HG03342 (cell line): ENCODE measurements around the gene SPAG17.

Experiments used
- ATAC-seq: cut with Tn5 transposase; IDR thresholded peaks from one replicate; pipeline ENCODE4 v1.9.1; 2021; ENCODE audit warnings: mild to moderate bottlenecking, moderate library complexity; ENCODE audit not compliant: unreplicated experiment

SPAG17 gene

GRCh38 chr1:118122234-118123004 is 62.6 kb downstream of the SPAG17 start:
- no peak for ATAC-seq

GRCh38 chr1:118118873-118119463 is 66.1 kb downstream of the SPAG17 start:
- ATAC-seq = no peak

DNA sequence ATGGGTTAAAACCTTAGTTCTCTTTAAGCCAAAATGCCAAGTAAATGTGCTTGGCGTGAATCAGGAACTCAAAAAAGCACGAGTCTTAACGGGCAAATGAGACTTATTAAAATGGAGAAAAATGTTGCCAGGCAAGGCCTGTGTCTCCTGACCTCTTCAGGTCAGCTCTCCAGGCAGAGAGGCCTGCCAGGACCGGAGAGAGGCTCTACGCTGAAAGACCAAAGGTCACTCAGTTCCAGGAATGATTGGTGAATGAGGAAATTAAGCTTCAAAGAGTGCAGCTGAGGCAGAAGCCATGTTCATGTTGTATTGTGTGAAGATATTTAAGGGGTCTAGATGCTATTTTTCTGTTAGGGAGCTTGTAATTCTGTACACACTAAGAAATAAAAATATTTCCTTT is 66.6 kb downstream of the SPAG17 start:
- no peak for ATAC-seq

DNA sequence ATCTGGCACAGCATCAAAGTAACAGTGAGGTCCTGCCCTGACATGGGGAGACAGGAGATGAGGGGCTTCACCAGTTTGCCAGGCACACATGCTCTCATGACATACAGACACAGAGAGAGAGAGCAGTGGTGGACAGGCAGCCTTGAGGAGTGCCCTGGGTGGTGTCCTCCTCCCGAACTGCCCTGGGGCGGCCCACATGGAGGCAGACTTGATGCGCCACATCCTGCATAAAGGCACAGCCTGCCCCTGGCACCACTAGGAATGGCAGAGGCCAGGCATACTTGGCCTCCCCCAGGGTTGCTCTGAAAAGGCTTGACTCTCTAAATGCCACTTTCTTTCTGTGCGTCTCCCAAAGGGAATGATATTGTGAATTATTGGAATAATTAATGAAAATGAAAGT is 67.5 kb downstream of the SPAG17 start:
- ATAC-seq = no peak

DNA sequence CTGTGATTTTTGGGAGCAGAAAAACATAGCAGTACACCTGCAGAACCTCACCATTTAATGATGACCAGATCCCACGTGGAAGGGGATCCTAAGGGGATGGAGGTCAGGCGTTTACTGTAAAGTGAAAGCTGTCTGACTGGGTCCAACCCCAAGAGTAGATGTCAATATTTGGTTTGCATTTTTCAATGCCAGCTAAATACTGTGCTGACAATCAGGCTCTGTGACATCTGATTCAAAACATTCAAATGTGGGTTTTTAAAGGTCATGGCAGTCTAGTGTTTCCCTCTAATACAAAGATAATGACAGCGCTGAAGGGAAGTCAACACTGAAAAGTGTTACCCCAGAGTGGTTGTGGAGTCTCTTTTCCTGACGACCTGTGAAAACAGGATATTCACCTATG is 68.1 kb downstream of the SPAG17 start:
- no peak for ATAC-seq

GRCh38 chr1:118116401-118116800 is 68.6 kb downstream of the SPAG17 start:
- no peak for ATAC-seq

GRCh38 chr1:118115567-118116295 is 69.3 kb downstream of the SPAG17 start:
- no peak for ATAC-seq

- ATAC-seq = no peak
Observed at GRCh38 chr1:118113261-118113660, 71.8 kb downstream of the SPAG17 start.

DNA sequence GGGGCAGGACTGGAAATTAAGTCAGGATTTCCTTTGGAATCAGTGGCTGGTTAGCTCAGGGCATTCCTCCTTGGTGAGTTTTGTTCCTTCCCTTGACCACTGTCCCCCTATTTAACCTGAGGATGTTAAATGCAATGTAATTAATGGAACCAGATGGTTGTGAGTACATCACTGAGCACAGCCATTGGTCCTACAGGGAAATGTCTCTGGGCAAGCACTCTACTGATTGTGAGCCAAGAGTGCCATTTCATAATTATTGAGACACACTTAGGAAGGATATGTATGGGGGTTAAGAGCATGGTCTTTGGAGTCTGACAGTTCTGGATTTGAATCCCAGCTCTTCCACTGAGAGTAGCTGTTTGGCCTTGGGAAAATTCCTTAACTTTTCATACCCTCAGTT is 74.4 kb downstream of the SPAG17 start:
- no peak for ATAC-seq

GRCh38 chr1:118104951-118105350 is 80.1 kb downstream of the SPAG17 start:
- ATAC-seq = no peak

- ATAC-seq = no peak
Observed at GRCh38 chr1:118102445-118102844, 82.6 kb downstream of the SPAG17 start.

GRCh38 chr1:118101999-118102398 is 83.0 kb downstream of the SPAG17 start:
- ATAC-seq = no peak

GRCh38 chr1:118101515-118101844 is 83.5 kb downstream of the SPAG17 start:
- ATAC-seq = no peak

DNA sequence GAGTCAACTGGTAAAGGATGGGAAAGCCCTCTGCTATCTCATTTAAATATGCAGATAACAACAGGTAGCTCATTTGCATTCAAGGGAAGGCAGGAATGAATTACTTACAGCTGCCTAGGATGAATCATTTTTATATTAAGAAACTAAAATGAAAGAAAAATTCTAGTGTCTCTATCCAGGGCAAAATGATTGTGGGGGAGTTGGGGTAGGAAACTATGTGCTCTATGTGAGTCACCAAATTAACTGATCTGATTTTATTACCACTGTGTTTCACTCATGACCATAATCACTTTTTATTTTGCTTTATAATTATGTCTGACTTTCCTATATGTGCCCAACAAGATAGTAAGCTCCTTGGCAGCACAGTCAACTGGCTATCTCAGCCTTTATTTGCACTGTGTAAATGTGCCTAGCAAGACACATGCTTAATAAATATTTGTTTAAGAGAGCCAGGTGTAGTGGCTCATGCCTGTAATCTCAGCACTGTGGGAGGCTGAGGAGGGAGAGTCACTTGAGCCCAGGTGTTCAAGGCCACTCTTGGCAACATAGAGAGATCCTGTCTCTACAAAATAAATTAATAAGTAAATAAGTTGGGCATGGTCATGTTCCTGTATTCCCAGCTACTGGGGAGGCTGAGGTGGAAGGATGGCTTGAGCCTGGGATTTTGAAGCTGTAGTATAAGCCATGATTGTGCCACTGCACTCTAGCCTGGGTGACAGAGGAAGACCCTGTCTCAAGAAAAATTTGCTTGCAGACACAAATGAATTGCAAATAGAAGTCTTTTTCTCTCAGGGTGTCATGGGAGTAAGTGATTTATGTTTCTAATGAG is 84.1 kb downstream of the SPAG17 start:
- ATAC-seq = no peak

- ATAC-seq = no peak
Observed at GRCh38 chr1:118099686-118100085, 85.3 kb downstream of the SPAG17 start.

GRCh38 chr1:118097622-118098348 is 87.2 kb downstream of the SPAG17 start:
- no peak for ATAC-seq

GRCh38 chr1:118093017-118093416 is 92.0 kb downstream of the SPAG17 start:
- no peak for ATAC-seq

DNA sequence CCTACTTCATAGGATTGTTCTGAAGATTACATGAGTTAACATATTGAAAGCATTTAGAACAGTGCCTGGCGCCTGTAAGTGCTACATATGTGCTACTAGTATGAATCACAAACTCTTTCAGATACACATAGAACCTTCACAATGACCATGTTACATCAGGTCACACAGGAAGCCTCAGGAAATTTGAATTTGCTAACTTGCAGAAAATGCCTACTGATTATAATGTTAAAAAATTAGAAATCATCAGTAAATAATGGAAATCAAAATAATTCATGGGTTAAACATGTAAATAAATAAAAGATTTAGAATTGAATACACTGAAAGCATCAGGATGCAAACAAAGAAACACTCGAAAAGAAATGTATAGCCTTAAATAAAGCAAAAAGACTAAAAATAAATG is 94.9 kb downstream of the SPAG17 start:
- ATAC-seq = no peak

- no peak for ATAC-seq
Observed at GRCh38 chr1:118085365-118085764, 99.7 kb downstream of the SPAG17 start.

- no peak for ATAC-seq
Observed at GRCh38 chr1:118084400-118084799, 100.6 kb downstream of the SPAG17 start.

GRCh38 chr1:118082984-118083383 is 102.0 kb downstream of the SPAG17 start:
- no peak for ATAC-seq
